CD4-positive, alpha-beta memory T cell (primary cell): ENCODE measurements around the gene MSN. TPM values are rescaled to one million over a fixed set of nuclear protein-coding genes. Genes with fewer than 3 reads are reported as not detected.

ENCODE experiments used
- CTCF ChIA-PET: fragments of 350-600 bp; sonication (Branson Sonifier 250); formaldehyde crosslinking; loops from one replicate; lab custom pipeline; 2021; ENCODE audit warnings: inconsistent platforms; ENCODE audit not compliant: partially characterized antibody; lab: Charles Lee
- POLR2A ChIA-PET: fragments of 350-600 bp; sonication (Branson Sonifier 250); formaldehyde crosslinking; loops from one replicate; lab custom pipeline; 2021; ENCODE audit not compliant: partially characterized antibody; lab: Charles Lee
- DNase-seq, 5 donors: peaks; one replicate each; pipeline versions ENCODE4 v3.0.0 to v3.0.0-alpha.2; 2020 to 2022; ENCODE audit warnings: mixed read lengths in 1 of 5
- H3K27ac ChIP-seq: one replicate; pipeline ENCODE4 v1.7.0; 2013; ENCODE audit warnings: low read depth, low read length
- H3K27me3 ChIP-seq: 2 replicates; pipeline ENCODE4 v1.7.0; 2013; ENCODE audit warnings: mild to moderate bottlenecking, low read length, moderate library complexity; ENCODE audit not compliant: insufficient read depth
- H3K36me3 ChIP-seq: 2 replicates; pipeline ENCODE4 v1.7.0; 2013; ENCODE audit warnings: mild to moderate bottlenecking, low read length, moderate library complexity; ENCODE audit not compliant: insufficient read depth
- H3K4me1 ChIP-seq: 2 replicates; pipeline ENCODE4 v1.7.0; 2013; ENCODE audit warnings: mild to moderate bottlenecking, low read length, moderate library complexity; ENCODE audit not compliant: insufficient read depth
- H3K4me3 ChIP-seq, 2 donors: one replicate each; pipeline ENCODE4 v1.7.0; 2013; ENCODE audit warnings: low read length in 2 of 2, mild to moderate bottlenecking in 1 of 2
- H3K9me3 ChIP-seq, 2 donors: one replicate each; pipeline ENCODE4 v1.7.0; 2013; ENCODE audit warnings: low read length in 2 of 2, control low read depth in 1 of 2; ENCODE audit not compliant: control insufficient read depth in 1 of 2
- H3K27ac Mint-ChIP-seq, 7 donors: one replicate each; pipeline ENCODE4 v1.8.0; 2020 to 2021; ENCODE audit warnings: mixed read lengths in 7 of 7, mild to moderate bottlenecking in 6 of 7, inconsistent platforms in 3 of 7, moderate library complexity in 3 of 7
- H3K27me3 Mint-ChIP-seq, 2 donors: one replicate each; pipeline ENCODE4 v1.8.0; 2020 to 2021; ENCODE audit warnings: mixed read lengths in 2 of 2
- H3K36me3 Mint-ChIP-seq, 2 donors: one replicate each; pipeline ENCODE4 v1.8.0; 2020 to 2021; ENCODE audit warnings: mixed read lengths in 2 of 2, inconsistent platforms in 1 of 2, mild to moderate bottlenecking in 1 of 2
- H3K4me1 Mint-ChIP-seq, 4 donors: one replicate each; pipeline ENCODE4 v1.8.0; 2020 to 2021; ENCODE audit warnings: mixed read lengths in 4 of 4, mild to moderate bottlenecking in 1 of 4
- H3K4me3 Mint-ChIP-seq, 8 donors: one replicate each; pipeline ENCODE4 v1.8.0; 2020 to 2021; ENCODE audit warnings: mixed read lengths in 8 of 8, mild to moderate bottlenecking in 7 of 8, moderate library complexity in 6 of 8, inconsistent platforms in 3 of 8
- H3K9me3 Mint-ChIP-seq, 8 donors: one replicate each; pipeline ENCODE4 v1.8.0; 2020 to 2021; ENCODE audit warnings: mixed read lengths in 8 of 8, mild to moderate bottlenecking in 5 of 8, inconsistent platforms in 3 of 8, moderate library complexity in 1 of 8
- intact Hi-C: fragments of 100-400 bp; cut with micrococcal nuclease; formaldehyde crosslinking; loops from one replicate; pipeline ENCODE4 v1.15.1; 2023
- polyA plus RNA-seq, 2 donors: library from polyadenylated mRNA; unstranded; fragments of 300-500 nt; fragmentation: Illumina TruSeq; gene quantifications; one replicate each; pipeline ENCODE4 v1.2.3, GENCODE V29; 2021
- total RNA-seq, 2 experiments: library from RNA; stranded (reverse); gene quantifications; one replicate each; pipeline ENCODE4 v1.2.3, GENCODE V29; 2021

The MSN gene
- total and polyA plus RNA-seq, 4 experiments from 2014 or later = 334 to 669 (median 468) TPM

DNA sequence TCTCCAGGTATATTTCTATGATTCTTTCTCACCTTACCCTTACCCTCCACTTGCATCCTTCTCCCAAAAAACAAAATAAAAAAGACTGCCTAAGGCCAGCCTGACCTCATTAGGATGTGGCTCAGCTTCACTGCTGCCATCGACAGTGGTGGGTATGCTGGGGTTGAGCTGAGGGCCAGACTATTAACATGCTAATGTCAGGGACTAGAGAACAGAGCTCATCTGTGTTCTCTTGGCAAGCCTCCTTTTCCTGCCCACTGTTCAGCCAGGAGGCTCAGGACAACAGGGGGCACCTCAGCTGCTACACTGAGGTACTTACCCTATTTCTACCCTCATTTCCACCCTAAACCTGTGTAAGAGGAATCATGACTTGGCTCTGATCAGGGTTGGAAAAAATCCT lies 59.3 kb downstream of the MSN start:
- intact Hi-C loops = loop anchor here (10.0 kb wide), 1 partner anchor 52 kb away; no protein-coding TSS in a partner anchor
- H3K9me3 Mint-ChIP-seq = peaks cover 0 to 8% (median 0%) of the 10 kb centered on the region in 8 donors
- Histone ChIP-seq H3K27me3 (no peaks in the 10 kb centered on the region), H3K27ac (no peak overlapping the region), H3K9me3 (no peaks in the 10 kb centered on the region), H3K36me3 (peaks cover 38% of the 10 kb centered on the region), H3K4me3 (no peak overlapping the region), H3K4me1 (peaks cover 83% of the 10 kb centered on the region)
- POLR2A ChIA-PET = interaction anchor here (1.4 to 1.7 kb wide), 2 partner anchors 20 to 58 kb away, joined by 4 to 5 read pairs; no protein-coding TSS in a partner anchor
- H3K27me3 Mint-ChIP-seq = no peaks in the 10 kb centered on the region
- no peak for DNase-seq
- peak overlapping the region in 6 of 7 donors; percentile 27 to 94 (median 80) for H3K27ac Mint-ChIP-seq
- peaks cover 57 to 85% of the 10 kb centered on the region in 2 donors for H3K36me3 Mint-ChIP-seq
- H3K4me1 Mint-ChIP-seq = peaks cover 52 to 83% (median 67%) of the 10 kb centered on the region in 4 donors
- peak overlapping the region in 2 of 8 donors; percentile 25 to 65 for H3K4me3 Mint-ChIP-seq
- CTCF ChIA-PET = interaction anchor here (1.4 kb wide), 1 partner anchor 259 kb away, joined by 3 read pairs; no protein-coding TSS in a partner anchor

DNA sequence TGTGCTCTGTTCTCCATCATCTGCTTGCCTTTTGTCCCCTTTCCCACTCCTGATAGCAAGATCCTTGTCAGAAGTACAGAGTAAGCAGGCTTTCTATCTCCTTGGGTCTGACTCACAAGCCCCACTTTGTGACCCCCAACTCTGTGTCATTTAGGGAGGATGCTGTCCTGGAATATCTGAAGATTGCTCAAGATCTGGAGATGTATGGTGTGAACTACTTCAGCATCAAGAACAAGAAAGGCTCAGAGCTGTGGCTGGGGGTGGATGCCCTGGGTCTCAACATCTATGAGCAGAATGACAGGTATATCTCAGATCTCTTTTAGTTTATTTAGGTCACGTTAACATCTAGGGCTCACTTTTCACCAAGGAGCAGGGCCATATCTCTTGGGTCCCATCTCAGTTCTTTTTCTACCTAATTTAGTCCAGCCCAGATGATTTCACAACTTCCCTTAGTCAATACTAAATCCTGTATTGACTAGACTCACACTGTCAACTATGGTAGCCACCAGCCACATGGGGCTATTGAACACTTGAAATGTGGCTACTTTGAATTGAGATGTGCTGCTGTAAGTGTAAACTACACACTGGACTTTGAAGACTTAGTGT lies 64.3 kb downstream of the MSN start:
- peak overlapping the region; percentile 48 to 80 (median 71) for H3K27ac Mint-ChIP-seq
- H3K4me1 Mint-ChIP-seq = peaks cover 26 to 55% (median 34%) of the 10 kb centered on the region in 4 donors
- peak overlapping the region in 2 of 8 donors; percentile 23 to 31 for H3K4me3 Mint-ChIP-seq
- Histone ChIP-seq H3K27ac (peak overlapping the region; percentile 30), H3K27me3 (no peaks in the 10 kb centered on the region), H3K4me3 (no peak overlapping the region), H3K9me3 (no peaks in the 10 kb centered on the region), H3K4me1 (peaks cover 34% of the 10 kb centered on the region), H3K36me3 (peaks cover 80% of the 10 kb centered on the region)
- no peaks in the 10 kb centered on the region for H3K27me3 Mint-ChIP-seq
- ChIA-PET POLR2A (no interaction called here), CTCF (no interaction called here)
- peaks cover 0 to 1% (median 0%) of the 10 kb centered on the region in 8 donors for H3K9me3 Mint-ChIP-seq
- no peak for DNase-seq
- peaks cover 75 to 87% of the 10 kb centered on the region in 2 donors for H3K36me3 Mint-ChIP-seq
- intact Hi-C loops = no loop called here

DNA sequence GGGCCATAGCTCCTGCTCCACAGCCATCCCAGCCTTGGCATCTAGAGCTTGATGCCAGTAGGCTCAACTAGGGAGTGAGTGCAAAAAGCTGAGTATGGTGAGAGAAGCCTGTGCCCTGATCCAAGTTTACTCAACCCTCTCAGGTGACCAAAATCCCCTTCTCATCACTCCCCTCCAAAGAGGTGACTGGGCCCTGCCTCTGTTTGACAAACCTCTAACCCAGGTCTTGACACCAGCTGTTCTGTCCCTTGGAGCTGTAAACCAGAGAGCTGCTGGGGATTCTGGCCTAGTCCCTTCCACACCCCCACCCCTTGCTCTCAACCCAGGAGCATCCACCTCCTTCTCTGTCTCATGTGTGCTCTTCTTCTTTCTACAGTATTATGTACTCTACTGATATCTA lies 73.5 kb downstream of the MSN start:
- peaks cover 22% of the 10 kb centered on the region for H3K4me1 ChIP-seq
- Mint-ChIP-seq H3K36me3 (peaks cover 59 to 66% of the 10 kb centered on the region in 2 donors), H3K4me1 (peaks cover 9 to 33% (median 23%) of the 10 kb centered on the region in 4 donors), H3K9me3 (peaks cover 0 to 1% (median 0%) of the 10 kb centered on the region in 8 donors), H3K27me3 (no peaks in the 10 kb centered on the region), H3K27ac (peak overlapping the region in 5 of 7 donors; percentile 46 to 76 (median 63)), H3K4me3 (no peak overlapping the region)
- no peaks in the 10 kb centered on the region for H3K27me3 ChIP-seq
- no peak for DNase-seq
- H3K9me3 ChIP-seq = no peaks in the 10 kb centered on the region
- no peak overlapping the region for H3K4me3 ChIP-seq
- peaks cover 47% of the 10 kb centered on the region for H3K36me3 ChIP-seq
- H3K27ac ChIP-seq = no peak overlapping the region
- CTCF ChIA-PET = interaction anchor here (1.3 kb wide), 1 partner anchor 11 kb away, joined by 4 read pairs; no protein-coding TSS in a partner anchor
- POLR2A ChIA-PET = no interaction called here
- intact Hi-C loops = no loop called here

DNA sequence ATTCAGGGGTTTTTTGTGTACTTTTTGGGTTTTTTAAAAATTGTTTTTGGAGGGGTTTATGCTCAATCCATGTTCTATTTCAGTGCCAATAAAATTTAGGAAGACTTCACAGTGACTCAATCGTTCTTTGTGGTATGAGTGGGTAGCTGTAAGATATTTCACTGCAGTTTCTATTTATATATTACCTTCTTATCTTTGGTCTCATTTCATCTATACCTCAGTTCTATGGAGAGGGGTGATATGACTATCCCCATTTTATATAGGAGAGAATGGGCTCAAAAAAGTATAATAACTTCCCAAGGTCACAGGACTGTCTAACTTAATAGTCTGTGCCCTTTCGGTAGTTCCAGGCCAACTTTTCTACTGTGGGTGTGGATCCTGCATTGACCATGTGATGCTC lies 74.4 kb downstream of the MSN start:
- ChIA-PET POLR2A (no interaction called here), CTCF (no interaction called here)
- Mint-ChIP-seq H3K27me3 (no peaks in the 10 kb centered on the region), H3K36me3 (peaks cover 51 to 58% of the 10 kb centered on the region in 2 donors), H3K9me3 (peaks cover 0 to 1% (median 0%) of the 10 kb centered on the region in 8 donors), H3K4me3 (no peak overlapping the region), H3K27ac (peak overlapping the region in 3 of 7 donors; percentile 25 to 72 (median 33)), H3K4me1 (peaks cover 15 to 38% (median 30%) of the 10 kb centered on the region in 4 donors)
- Histone ChIP-seq H3K4me1 (peaks cover 26% of the 10 kb centered on the region), H3K27ac (no peak overlapping the region), H3K36me3 (peaks cover 42% of the 10 kb centered on the region), H3K4me3 (no peak overlapping the region), H3K9me3 (no peaks in the 10 kb centered on the region), H3K27me3 (no peaks in the 10 kb centered on the region)
- DNase-seq = no peak
- intact Hi-C loops = no loop called here

DNA sequence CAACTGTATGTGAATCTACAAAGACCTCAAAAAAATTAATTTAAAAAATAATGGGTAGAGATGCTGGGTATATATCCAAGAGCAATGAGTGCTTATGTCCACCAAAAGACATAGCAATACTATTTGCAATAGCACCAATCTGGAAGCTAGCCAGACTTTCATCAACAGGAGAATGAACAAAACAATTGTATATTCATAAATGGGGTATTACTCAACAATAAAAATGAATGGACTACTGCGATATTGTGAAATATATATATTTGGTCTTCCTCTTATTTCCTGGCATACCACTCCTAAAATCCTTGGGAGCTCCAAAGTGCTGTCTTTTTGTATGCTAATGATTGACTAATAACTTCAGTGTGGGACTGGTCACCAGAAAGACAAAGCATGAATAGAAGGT lies 77.5 kb downstream of the MSN start:
- Mint-ChIP-seq H3K27ac (peak overlapping the region in 2 of 7 donors; percentile 32 to 83), H3K4me1 (peaks cover 27 to 51% (median 42%) of the 10 kb centered on the region in 4 donors), H3K9me3 (peaks cover 0 to 3% (median 0%) of the 10 kb centered on the region in 8 donors), H3K4me3 (no peak overlapping the region), H3K27me3 (no peaks in the 10 kb centered on the region), H3K36me3 (peaks cover 28 to 29% of the 10 kb centered on the region in 2 donors)
- ChIA-PET CTCF (interaction anchor here (1.4 to 2.5 kb wide), 3 partner anchors 7 to 241 kb away, joined by 3 to 6 read pairs (median 4); no protein-coding TSS in a partner anchor), POLR2A (interaction anchor here (1.1 to 1.2 kb wide), 2 partner anchors 22 to 40 kb away, joined by 3 read pairs; no protein-coding TSS in a partner anchor)
- Histone ChIP-seq H3K36me3 (peaks cover 13% of the 10 kb centered on the region), H3K27ac (no peak overlapping the region), H3K9me3 (no peaks in the 10 kb centered on the region), H3K4me3 (no peak overlapping the region), H3K27me3 (no peaks in the 10 kb centered on the region), H3K4me1 (peaks cover 29% of the 10 kb centered on the region)
- no peak for DNase-seq
- intact Hi-C loops = loop anchor here (2.0 to 5.0 kb wide), 2 partner anchors 150 to 242 kb away; no protein-coding TSS in a partner anchor

DNA sequence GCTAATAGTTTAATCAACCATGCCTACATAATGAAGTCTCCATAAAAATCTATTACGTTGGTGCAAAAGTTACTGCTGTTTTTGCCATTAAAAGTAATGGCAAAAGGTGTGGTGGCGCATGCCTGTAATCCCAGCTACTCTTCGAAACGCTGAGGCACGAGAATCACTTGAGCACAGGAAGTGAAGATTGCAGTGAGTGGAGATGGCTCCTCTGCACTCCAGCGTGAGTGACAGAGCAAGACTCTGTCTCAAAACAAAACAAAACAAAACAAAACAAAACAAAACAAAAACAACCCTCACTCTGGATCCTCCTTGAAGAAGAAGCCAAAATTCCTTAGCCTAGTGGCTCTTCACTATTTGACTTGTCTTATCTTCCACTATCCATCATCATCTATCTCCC lies 78.0 kb downstream of the MSN start:
- no peaks in the 10 kb centered on the region for H3K27me3 Mint-ChIP-seq
- H3K27ac Mint-ChIP-seq = peak overlapping the region in 6 of 7 donors; percentile 0 to 83 (median 22)
- ChIA-PET CTCF (interaction anchor here (0.7 to 2.5 kb wide), 4 partner anchors 8 to 241 kb away, joined by 3 to 6 read pairs (median 4); no protein-coding TSS in a partner anchor), POLR2A (interaction anchor here (1.1 to 1.2 kb wide), 3 partner anchors 20 to 41 kb away, joined by 3 read pairs; no protein-coding TSS in a partner anchor)
- H3K9me3 ChIP-seq = no peaks in the 10 kb centered on the region
- H3K27ac ChIP-seq = no peak overlapping the region
- H3K4me1 ChIP-seq = peaks cover 33% of the 10 kb centered on the region
- H3K36me3 Mint-ChIP-seq = peaks cover 23 to 24% of the 10 kb centered on the region in 2 donors
- no peaks in the 10 kb centered on the region for H3K27me3 ChIP-seq
- H3K4me1 Mint-ChIP-seq = peaks cover 27 to 53% (median 43%) of the 10 kb centered on the region in 4 donors
- peaks cover 0 to 3% (median 0%) of the 10 kb centered on the region in 8 donors for H3K9me3 Mint-ChIP-seq
- intact Hi-C loops = loop anchor here (2.0 to 5.0 kb wide), 2 partner anchors 151 to 242 kb away; no protein-coding TSS in a partner anchor
- peak overlapping the region in 3 of 8 donors; percentile 7 to 32 (median 26) for H3K4me3 Mint-ChIP-seq
- H3K36me3 ChIP-seq = peaks cover 9% of the 10 kb centered on the region
- H3K4me3 ChIP-seq = no peak overlapping the region
- peak in 1 of 5 donors; percentile 15 for DNase-seq
